Suprapubic skin (tissue), 4 donors: Measurements from ENCODE around the gene TTC21A. TPM values are rescaled to one million over a fixed set of nuclear protein-coding genes. Genes with fewer than 3 reads are reported as not detected.

Experiments
- DNase-seq, 2 donors: peaks; one replicate each; pipeline ENCODE4 v3.0.0-alpha.2; 2019; ENCODE audit warnings: low spot score in 2 of 2
- H3K27ac ChIP-seq: fragments of 200-600 bp; sonication (generic); one replicate; pipeline ENCODE4 v1.5.1; 2019
- H3K27me3 ChIP-seq: fragments of 200-600 bp; sonication (generic); one replicate; pipeline ENCODE4 v1.5.1; 2019
- H3K36me3 ChIP-seq: fragments of 200-600 bp; sonication (generic); one replicate; pipeline ENCODE4 v1.5.1; 2019
- H3K4me1 ChIP-seq: fragments of 200-600 bp; sonication (generic); one replicate; pipeline ENCODE4 v1.5.1; 2019
- H3K4me3 ChIP-seq: fragments of 200-600 bp; sonication (generic); one replicate; pipeline ENCODE4 v1.5.1; 2019; ENCODE audit warnings: mild to moderate bottlenecking
- H3K9me3 ChIP-seq: fragments of 200-600 bp; sonication (generic); one replicate; pipeline ENCODE4 v1.5.1; 2019
- CTCF ChIP-seq, 2 donors: fragments of 200-600 bp in 1 of 2; fragments of 450-650 bp in 1 of 2; sonication (generic) in 1 of 2; IDR thresholded peaks; one replicate each; pipeline ENCODE4 v1.5.1; 2016 to 2019; ENCODE audit warnings: antibody characterized with exemption in 2 of 2, mild to moderate bottlenecking in 1 of 2, moderate library complexity in 1 of 2
- EP300 ChIP-seq: sonication (generic); formaldehyde crosslinking; IDR thresholded peaks from one replicate; pipeline ENCODE4 v1.6.1; 2017; ENCODE audit warnings: antibody characterized with exemption
- POLR2A ChIP-seq, 2 donors: fragments of 450-650 bp; IDR thresholded peaks; one replicate each; pipeline ENCODE4 v1.6.1; 2017; ENCODE audit warnings: antibody characterized with exemption in 2 of 2, mild to moderate bottlenecking in 2 of 2, moderate library complexity in 2 of 2
- POLR2AphosphoS5 ChIP-seq, 3 donors: sonication (generic); formaldehyde crosslinking; IDR thresholded peaks; one replicate each; pipeline ENCODE4 v1.6.1; 2017; ENCODE audit warnings: antibody characterized with exemption in 3 of 3
- whole genome bisulfite sequencing: methylation state at CpG from one replicate; pipeline ENCODE4 v1.1.5; 2018; 5-methylcytosine and 5-hydroxymethylcytosine counted together
- total RNA-seq, 4 donors: library from RNA; depleted of rRNA; stranded (reverse); fragments of >200 nt; gene quantifications; one replicate each; pipeline ENCODE4 v1.1.0, GENCODE V29; 2016

TTC21A gene
- total RNA-seq, 4 donors from 2014 or later: 1.2 to 11.0 (median 4.7) TPM

GRCh38 chr3:39065197-39065596 lies 42.3 kb upstream of the TTC21A start:
- Histone ChIP-seq H3K36me3 (peaks cover 34% of the 10 kb centered on the region), H3K4me3 (no peak overlapping the region), H3K27me3 (no peaks in the 10 kb centered on the region), H3K27ac (no peak overlapping the region), H3K9me3 (no peaks in the 10 kb centered on the region), H3K4me1 (peaks cover 8% of the 10 kb centered on the region)
- no peak for DNase-seq
- WGBS: 39% methylated on average over 1 of the region's 1 CpG
- no peak for TF ChIP-seq POLR2AphosphoS5 (IDR thresholded peaks at IDR 0.05)
- TF ChIP-seq CTCF (IDR thresholded peaks at IDR 0.05): no peak
- TF ChIP-seq POLR2A (IDR thresholded peaks at IDR 0.05): no peak
- TF ChIP-seq EP300: no peak

- Histone ChIP-seq H3K4me1 (peaks cover 8% of the 10 kb centered on the region), H3K27me3 (no peaks in the 10 kb centered on the region), H3K36me3 (peaks cover 49% of the 10 kb centered on the region), H3K4me3 (no peak overlapping the region), H3K27ac (no peak overlapping the region), H3K9me3 (no peaks in the 10 kb centered on the region)
- WGBS: 28% methylated on average over 1 of the region's 1 CpG
- DNase-seq: no peak
- no peak for TF ChIP-seq POLR2A (IDR thresholded peaks at IDR 0.05)
- no peak for TF ChIP-seq EP300
- TF ChIP-seq POLR2AphosphoS5 (IDR thresholded peaks at IDR 0.05): no peak
- no peak for TF ChIP-seq CTCF (IDR thresholded peaks at IDR 0.05)
Measured at GRCh38 chr3:39067286-39067685, 40.2 kb upstream of the TTC21A start.

- H3K4me3 ChIP-seq: no peak overlapping the region
- H3K27me3 ChIP-seq: no peaks in the 10 kb centered on the region
- no peaks in the 10 kb centered on the region for H3K9me3 ChIP-seq
- no peak for DNase-seq
- peaks cover 8% of the 10 kb centered on the region for H3K4me1 ChIP-seq
- TF ChIP-seq POLR2AphosphoS5 (IDR thresholded peaks at IDR 0.05) (no peak), EP300 (no peak), POLR2A (IDR thresholded peaks at IDR 0.05) (no peak), CTCF (IDR thresholded peaks at IDR 0.05) (no peak)
- H3K36me3 ChIP-seq: peaks cover 61% of the 10 kb centered on the region
- H3K27ac ChIP-seq: no peak overlapping the region
- WGBS: 78% methylated on average over 3 of the region's 3 CpGs
Measured at GRCh38 chr3:39068556-39068955, 38.9 kb upstream of the TTC21A start.

- Histone ChIP-seq H3K27ac (no peak overlapping the region), H3K4me1 (no peaks in the 10 kb centered on the region), H3K27me3 (no peaks in the 10 kb centered on the region), H3K4me3 (no peak overlapping the region), H3K36me3 (peaks cover 79% of the 10 kb centered on the region), H3K9me3 (no peaks in the 10 kb centered on the region)
- TF ChIP-seq CTCF (IDR thresholded peaks at IDR 0.05) (no peak), POLR2AphosphoS5 (IDR thresholded peaks at IDR 0.05) (no peak), POLR2A (IDR thresholded peaks at IDR 0.05) (no peak), EP300 (no peak)
- no peak for DNase-seq
- 94% methylated on average over 10 of the region's 10 CpGs for WGBS
Measured at GRCh38 chr3:39075910-39076309, 31.6 kb upstream of the TTC21A start.

GRCh38 chr3:39079530-39079929 lies 27.9 kb upstream of the TTC21A start:
- Histone ChIP-seq H3K36me3 (peaks cover 61% of the 10 kb centered on the region), H3K9me3 (no peaks in the 10 kb centered on the region), H3K4me3 (no peak overlapping the region), H3K4me1 (no peaks in the 10 kb centered on the region), H3K27me3 (no peaks in the 10 kb centered on the region), H3K27ac (no peak overlapping the region)
- DNase-seq: no peak
- TF ChIP-seq POLR2AphosphoS5 (IDR thresholded peaks at IDR 0.05) (no peak), CTCF (IDR thresholded peaks at IDR 0.05) (no peak), POLR2A (IDR thresholded peaks at IDR 0.05) (no peak), EP300 (no peak)
